GM19193 (cell line): Measurements from ENCODE around the gene FAM78A.

Experiments
- POLR2A ChIP-seq: IDR thresholded peaks from 4 replicates; pipeline ENCODE4 v1.6.1; 2011; ENCODE audit not compliant: insufficient read depth, insufficient read length; ENCODE audit errors: extremely low read depth

FAM78A gene, protein sequence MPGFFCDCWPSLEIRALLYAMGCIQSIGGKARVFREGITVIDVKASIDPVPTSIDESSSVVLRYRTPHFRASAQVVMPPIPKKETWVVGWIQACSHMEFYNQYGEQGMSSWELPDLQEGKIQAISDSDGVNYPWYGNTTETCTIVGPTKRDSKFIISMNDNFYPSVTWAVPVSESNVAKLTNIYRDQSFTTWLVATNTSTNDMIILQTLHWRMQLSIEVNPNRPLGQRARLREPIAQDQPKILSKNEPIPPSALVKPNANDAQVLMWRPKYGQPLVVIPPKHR

DNA sequence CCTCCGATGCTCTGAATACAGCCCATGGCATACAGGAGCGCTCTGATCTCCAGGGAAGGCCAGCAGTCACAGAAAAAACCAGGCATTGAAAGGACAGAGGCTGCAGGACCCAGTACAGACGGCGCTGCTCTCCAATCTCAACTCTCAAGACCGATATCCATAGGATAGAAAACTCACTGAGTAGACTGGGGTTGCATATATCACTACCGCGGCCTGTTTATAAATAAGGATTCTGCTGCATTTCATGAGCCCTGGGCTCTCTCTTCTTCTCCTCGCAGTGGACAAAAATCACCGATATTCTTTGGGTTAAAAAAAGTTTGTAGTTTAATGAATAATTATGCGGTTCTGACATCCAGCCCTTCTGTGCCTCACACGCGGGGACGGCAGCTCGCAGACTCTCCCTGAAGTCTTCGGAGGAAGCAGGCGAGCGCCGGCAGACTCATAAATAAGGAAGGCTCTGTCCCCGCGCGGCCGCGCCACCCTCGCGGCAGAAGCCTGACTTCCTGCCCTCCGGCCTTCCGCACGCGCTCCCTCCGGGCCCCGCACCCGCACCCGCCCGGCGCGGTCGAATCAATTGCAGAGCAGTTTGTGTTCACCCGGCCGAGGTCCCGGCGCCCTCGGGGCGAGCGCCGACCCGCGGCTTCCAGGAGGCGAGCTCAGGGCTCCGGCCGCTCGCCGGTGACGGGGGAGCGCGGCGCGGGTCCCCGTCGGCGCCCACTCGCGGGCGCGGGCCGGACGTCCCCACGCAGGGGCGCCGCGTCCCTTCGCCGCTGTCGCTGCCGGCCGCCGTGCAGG, at the start of gene FAM78A:
Gene FAM78A, minus strand, starts transcription at position 417 of the 795 bp plus-strand sequence. Its CDS starts 331 bp downstream, at position 86.
- TF ChIP-seq POLR2A, result no peak

DNA sequence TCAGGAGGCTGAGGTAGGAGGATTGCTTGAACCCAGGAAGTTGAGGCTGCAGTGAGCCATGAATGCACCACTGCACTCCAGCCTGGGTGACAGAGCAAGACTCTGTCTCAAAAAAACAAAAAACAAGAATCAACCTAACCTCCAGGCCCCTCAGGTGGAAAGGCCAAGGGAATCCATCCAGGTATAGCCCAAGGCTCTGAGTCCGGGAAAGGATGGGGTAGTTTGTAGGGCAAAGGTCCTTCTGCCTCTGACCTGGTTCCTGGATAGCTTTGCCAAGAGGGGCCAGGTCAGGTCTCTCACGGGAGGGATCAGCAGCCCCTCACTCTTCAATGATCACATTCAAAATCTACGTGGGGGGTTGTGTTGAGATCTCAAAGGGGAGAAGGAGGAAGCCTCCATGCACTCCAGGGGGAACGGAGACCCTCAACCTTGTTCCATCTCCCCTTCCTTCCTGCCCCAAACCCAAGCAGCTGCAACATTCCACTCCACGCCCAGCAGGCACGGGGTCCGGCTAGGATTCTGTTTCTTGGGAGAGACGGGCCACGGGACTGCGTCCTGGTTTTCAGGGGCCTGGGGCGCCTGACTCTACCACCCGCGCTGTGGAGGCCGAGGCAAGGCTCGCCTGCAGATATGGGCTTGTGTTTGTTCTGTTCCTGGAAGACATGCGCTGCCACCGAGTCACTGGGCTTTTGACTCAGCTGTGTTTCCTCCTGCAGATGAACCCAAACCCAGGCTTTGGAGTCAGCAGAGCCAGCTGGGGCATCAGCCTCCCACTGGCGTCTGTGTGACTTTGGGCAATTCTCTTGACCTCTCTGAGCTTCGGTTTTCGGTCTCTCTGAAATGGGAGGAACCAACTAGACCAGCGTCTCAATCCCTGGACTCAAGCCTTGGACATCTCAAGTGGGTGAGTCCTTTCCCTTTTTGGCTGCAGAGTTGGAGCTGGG, 48.7 kb upstream of the FAM78A start:
- TF ChIP-seq POLR2A, result no peak

DNA sequence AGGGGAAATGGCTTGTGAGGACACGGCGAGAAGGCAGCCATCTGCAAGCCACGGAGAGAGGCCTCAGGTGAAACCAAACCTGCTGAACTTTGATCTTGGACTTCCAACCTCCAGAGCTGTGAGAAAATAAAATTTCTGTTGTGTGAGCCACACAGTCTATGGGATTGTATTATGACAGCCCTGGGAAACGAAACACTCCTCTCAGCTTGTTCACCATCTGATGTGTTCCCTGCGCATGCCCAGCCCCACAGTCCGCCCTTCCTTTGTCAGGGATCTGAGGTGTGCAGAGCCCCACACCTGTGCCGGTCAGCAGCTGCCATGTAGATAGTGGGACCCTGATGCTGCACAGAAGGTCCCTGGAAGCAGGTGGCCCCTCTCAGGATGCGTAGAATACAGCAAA, 47.3 kb upstream of the FAM78A start:
- TF ChIP-seq POLR2A, result no peak

DNA sequence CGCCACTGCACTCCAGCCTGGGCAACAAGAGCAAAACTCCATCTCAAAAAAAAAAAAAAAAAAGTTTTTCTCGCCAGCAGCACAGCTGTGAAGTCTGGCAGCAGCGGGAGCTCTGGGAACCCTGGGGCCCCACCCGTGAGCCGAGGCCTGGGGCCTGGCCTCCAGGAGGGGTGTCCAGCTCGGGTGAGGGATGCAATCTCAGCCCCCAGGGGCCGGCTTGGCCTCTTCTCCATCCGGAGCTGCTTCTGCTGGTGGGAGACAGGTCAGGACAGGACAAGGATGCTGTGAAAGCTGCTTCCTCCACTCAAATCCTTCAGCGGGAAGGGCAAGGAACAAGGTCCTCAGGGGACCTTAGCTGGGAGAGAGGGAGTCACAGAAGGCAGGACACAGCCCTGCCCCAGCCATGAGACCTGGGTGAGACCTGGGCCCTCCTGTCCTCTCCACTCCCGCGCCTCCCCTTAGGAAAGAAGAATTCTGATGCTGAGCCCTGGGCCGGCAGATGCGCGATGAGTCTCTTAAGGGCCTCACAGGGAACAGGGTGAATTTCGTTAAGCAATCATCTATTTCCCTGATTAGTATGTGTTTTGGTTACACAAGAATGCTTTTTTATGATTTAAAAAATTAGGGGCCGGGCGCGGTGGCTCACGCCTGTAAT, 43.8 kb upstream of the FAM78A start:
- no peak for TF ChIP-seq POLR2A

DNA sequence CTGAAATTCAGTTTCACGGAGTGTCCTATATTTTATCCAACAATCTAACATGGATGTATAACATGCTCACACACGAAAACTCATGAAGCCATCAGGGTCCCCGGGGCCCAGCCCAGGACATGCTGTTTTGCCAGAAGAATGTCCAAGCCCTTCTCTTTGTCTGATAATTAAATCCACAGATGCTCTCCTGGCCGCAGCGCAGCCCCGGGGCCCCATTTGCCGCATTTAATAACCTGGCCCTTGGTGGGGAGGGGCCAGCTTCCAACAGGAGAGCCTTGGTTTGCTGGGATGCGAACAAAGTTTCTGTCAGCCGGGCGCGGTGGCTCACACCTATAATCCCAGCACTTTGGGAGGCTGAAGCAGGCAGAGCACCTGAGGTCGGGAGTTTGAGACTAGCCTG, 43.2 kb upstream of the FAM78A start:
- TF ChIP-seq POLR2A, result no peak

DNA sequence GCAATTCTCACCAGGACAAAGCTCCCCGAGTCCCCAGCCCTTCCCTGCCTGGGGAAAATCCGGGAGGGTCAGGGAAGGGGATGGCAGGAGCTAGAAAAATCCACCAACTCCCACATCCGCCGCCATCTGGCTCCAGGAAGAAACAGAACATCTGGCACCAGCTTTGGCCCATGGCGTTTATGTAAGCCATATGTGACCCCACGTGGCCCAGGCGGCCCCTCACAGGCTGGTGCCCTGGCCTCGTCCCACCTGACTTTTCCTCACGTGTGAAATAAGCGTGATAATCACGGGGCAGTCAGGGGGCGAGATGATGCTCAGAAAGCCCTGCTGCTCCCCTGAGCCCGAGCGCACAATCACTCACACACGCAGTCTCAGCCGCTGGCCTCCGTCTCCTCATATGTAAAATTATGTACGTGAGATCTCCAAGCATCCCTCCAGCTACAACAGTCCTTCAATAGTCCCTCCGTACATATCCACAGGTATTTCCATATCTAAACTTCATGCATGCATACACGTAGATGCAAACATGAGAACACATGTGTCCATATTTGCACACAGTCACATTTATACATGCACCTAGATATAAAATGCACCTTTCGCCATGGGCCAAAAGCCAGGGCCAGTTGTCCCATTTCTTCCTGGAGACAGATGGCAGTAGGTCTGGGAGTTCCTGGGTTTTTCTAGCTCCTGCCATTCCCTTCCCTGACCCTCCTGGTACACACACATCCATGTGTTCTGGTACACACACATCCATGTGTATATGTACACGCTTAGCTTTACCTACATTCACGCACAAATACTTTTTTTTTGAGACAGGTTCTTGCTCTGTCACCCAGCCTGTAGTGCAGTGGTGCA, 42.1 kb upstream of the FAM78A start:
- no peak for TF ChIP-seq POLR2A

DNA sequence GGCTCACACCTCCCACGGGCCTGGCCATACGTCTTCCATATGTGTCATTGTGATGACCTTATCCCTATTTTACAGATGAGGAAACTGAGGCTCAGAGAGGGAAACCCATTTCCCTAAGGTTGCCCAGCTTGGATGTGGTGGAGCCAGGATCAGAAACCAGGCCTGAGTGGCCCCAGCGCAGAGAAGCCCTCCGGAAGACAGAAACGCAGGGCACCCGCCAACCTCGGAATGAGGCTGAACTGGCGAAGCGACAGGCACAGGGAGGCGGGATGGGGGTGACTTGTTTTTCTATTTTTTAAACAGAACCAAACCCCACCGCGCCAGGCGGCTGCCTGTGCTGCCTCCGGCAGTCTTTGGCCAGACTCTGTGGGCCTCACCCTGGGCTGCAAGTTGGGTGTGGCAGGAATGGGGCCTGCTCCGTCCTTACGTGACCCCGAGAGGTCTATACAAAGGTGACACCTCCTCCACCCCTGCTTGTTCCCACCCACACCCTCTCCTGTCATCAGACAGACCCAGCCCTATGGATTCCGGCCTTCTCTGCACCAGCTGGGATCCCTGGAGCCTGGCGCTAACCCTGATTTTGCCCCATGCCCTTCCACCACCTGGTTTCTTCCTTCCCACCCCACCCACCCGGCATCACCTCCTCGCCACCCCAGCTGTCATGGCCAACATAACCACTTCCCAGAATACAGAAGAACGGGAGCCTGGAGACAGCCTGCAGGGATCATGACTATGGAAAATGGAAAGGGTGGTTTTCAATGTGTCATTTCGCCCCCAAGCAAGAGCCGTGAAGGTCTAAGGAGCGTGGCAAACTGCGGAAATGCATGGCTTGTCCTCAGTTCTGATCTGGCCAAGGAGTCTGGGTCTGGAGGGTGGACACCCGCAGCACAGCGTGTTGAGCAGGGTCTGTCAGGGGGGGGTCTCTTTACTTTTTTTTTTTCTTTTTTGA, 36.8 kb upstream of the FAM78A start:
- no peak for TF ChIP-seq POLR2A

DNA sequence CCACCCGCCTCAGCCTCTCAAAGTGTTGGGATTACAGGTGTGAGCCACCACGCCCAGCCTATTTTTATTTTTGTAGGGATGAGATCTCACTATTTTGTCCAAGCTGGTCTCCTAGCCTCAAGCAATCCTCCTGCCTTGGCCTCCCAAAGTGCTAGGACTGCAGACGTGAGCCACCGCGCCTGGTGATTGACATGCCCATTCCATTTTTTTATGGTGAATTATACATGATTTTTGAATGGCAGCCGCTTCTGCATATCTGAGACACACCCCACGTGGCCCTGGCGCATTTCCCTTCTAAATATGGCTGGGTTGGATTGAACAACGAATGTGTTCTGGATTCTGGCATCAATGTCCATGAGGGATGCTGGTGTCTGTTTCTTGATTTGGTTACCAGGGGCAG, 35.9 kb upstream of the FAM78A start:
- no peak for TF ChIP-seq POLR2A

DNA sequence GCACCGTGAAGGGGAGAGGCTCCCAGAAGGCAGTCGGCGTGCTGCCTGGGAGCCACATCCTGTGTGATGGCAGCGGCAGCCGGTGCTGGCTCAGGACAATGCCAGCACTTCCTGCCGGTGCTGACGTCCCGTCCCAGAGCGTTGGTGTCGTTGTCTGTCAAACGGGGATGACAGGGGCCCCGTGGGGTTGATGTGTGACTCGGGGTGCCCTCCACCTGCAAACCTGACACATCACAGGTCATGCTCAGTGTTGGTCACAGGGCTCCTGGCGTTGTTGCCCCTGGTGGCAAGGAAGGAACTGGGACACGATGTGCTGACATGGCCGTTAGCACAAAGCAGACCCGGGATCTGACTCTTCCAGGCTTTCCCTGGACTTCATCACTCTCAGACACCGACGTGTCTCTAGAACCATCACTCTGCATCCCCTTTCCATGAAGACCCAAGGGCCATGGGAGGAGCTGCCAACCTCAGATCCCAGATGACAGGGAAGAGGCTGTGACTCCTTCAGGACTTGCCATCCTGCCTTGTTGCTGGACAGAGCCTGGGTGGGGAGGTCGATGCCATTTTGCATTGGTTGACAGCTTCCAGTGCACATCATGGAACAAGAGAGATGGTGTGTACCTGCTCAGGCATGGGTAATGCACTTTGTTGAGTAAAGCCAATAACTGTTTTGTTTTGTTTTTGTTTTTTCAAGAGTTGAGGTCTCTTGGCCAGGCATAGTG, 34.7 kb upstream of the FAM78A start:
- no peak for TF ChIP-seq POLR2A

DNA sequence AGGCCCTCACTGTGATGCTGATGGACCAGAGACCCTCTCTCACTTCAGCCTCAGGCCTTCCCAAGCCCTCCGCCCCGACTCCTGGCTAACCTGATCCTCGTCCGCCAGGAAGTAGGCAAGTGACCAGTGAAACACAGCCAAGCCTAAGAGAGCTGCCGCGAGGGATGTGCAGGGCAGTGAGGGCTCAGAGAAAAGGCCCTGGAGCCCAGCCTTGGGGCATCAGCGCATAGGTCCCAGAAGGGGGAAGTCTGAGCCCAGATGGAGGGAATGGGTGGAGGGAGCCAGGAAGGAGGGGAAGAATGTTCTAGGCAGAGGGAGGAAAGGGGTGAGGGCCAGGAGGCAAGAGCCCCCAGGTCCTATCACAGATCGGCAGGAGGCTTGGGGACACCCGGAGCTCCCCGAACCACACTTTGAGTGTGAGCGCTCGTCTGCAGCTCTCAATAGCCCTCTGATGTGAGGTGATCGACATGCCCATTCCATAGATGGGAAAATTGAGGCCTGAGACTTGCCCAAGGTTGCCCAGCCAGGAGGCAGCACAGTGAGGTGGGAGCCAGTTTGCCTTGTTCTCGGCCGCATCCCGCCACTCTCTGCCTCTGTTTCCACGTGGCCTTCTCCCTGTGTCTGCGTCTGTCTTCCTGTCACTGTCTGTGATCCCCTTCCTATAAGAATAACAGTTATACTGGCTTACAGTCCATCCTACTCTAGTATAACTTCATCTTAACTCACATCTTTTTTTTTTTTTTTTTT, 33.4 kb upstream of the FAM78A start:
- TF ChIP-seq POLR2A, result no peak

DNA sequence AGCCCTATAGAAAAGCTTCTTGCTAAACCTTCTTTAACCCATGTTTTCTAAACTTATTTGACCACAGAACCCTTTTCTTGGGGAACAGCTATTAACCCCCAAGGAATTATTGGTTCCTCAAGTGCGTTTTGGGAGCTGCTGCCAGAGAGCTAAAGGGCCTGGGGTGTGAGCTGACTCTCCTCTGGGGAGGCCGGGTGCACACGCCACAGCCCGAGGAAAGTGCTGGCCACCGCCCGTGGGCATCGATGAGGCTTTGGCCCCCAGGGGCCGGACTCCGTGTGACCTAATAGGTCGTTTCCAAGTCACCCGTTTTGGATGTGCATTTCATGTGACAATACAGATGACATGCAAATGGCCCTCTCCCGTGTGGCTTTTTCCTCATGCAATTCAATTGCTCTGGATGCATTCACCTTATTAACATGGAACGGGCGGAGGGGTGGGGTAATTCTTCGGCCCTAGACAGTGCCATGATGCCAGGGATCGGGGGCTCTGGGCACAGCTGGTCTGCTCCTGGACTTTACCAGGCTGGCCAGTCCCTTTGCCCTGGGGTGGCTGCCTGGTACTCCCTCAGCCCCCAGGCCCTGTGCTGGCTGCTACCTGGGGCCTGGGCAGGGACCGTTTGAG, 32.7 kb upstream of the FAM78A start:
- no peak for TF ChIP-seq POLR2A
